Common myeloid progenitor, CD34-positive (primary cell): ENCODE measurements around the gene STARD7. TPM values are rescaled to one million over a fixed set of nuclear protein-coding genes. Genes with fewer than 3 reads are reported as not detected.
"Not testable (repeated sequence)": the region's sequence is repeated elsewhere in the genome, so short reads cannot be mapped to it uniquely, and the experiment has no call there.

Experiments
- CTCF ChIA-PET: fragments of 350-600 bp; sonication (Branson Sonifier 250); formaldehyde crosslinking; loops from one replicate; lab custom pipeline; 2021; ENCODE audit warnings: antibody characterized with exemption; lab: Charles Lee
- POLR2A ChIA-PET: fragments of 350-600 bp; sonication (Branson Sonifier 250); formaldehyde crosslinking; loops from one replicate; lab custom pipeline; 2021; ENCODE audit warnings: antibody characterized with exemption; lab: Charles Lee
- DNase-seq, 3 donors: peaks; one replicate each; pipeline versions ENCODE4 v3.0.0 to v3.0.0-alpha.2; 2013
- H3K27ac ChIP-seq, 2 experiments: 1 replicate in 1 of 2; 2 replicates in 1 of 2; pipeline ENCODE4 v1.7.0; 2013; ENCODE audit warnings: inconsistent platforms in 2 of 2, low read length in 2 of 2, mild to moderate bottlenecking in 2 of 2, low read depth in 1 of 2, moderate library complexity in 1 of 2; ENCODE audit not compliant: severe bottlenecking in 2 of 2, insufficient read depth in 1 of 2, poor library complexity in 1 of 2
- H3K27me3 ChIP-seq, 5 experiments: replicated peaks in 2 of 5; 1 replicate in 3 of 5; 2 replicates in 2 of 5; pipeline versions ENCODE4 v1.6.1 to v1.7.0; 2013; ENCODE audit warnings: low read length in 4 of 5, mild to moderate bottlenecking in 2 of 5, moderate library complexity in 2 of 5, inconsistent platforms in 1 of 5; ENCODE audit not compliant: insufficient read depth in 5 of 5, control insufficient read depth in 4 of 5
- H3K36me3 ChIP-seq, 4 experiments: 1 replicate in 2 of 4; 2 replicates in 2 of 4; pipeline versions ENCODE4 v1.6.1 to v1.7.0; 2013; ENCODE audit warnings: low read length in 3 of 4, control low read depth in 1 of 4, mild to moderate bottlenecking in 1 of 4; ENCODE audit not compliant: control insufficient read depth in 4 of 4, insufficient read depth in 4 of 4
- H3K4me1 ChIP-seq, 4 experiments: 1 replicate in 3 of 4; 2 replicates in 1 of 4; pipeline versions ENCODE4 v1.6.1 to v1.7.1; 2013; ENCODE audit warnings: low read length in 3 of 4, mild to moderate bottlenecking in 3 of 4, control low read depth in 1 of 4, inconsistent platforms in 1 of 4, moderate library complexity in 1 of 4; ENCODE audit not compliant: control insufficient read depth in 4 of 4, insufficient read depth in 4 of 4; ENCODE audit errors: control extremely low read depth in 1 of 4
- H3K4me3 ChIP-seq, 7 experiments: 1 replicate in 4 of 7; 2 replicates in 3 of 7; pipeline versions ENCODE4 v1.5.1 to v1.7.0; 2013; ENCODE audit warnings: mild to moderate bottlenecking in 7 of 7, low read length in 6 of 7, moderate library complexity in 6 of 7, inconsistent platforms in 2 of 7, low read depth in 2 of 7, control low read depth in 1 of 7; ENCODE audit not compliant: insufficient read depth in 4 of 7, control insufficient read depth in 1 of 7; ENCODE audit errors: extremely low read depth in 1 of 7
- H3K9me3 ChIP-seq, 5 experiments: 1 replicate in 4 of 5; 2 replicates in 1 of 5; pipeline versions ENCODE4 v1.6.1 to v1.7.1; 2013; ENCODE audit warnings: low read length in 4 of 5, mild to moderate bottlenecking in 2 of 5, inconsistent platforms in 1 of 5, low read depth in 1 of 5, moderate library complexity in 1 of 5; ENCODE audit not compliant: control insufficient read depth in 4 of 5, insufficient read depth in 2 of 5; ENCODE audit errors: control extremely low read depth in 1 of 5
- WGBS: methylation state at CpG from one replicate; pipeline ENCODE4 v1.1.5; 2013; ENCODE audit not compliant: insufficient coverage; 5-methylcytosine and 5-hydroxymethylcytosine counted together
- polyA plus RNA-seq: library from polyadenylated mRNA; unstranded; fragments of 120-200 nt; gene quantifications from one replicate; pipeline ENCODE4 v1.2.1, GENCODE V29; 2013

STARD7 gene, protein sequence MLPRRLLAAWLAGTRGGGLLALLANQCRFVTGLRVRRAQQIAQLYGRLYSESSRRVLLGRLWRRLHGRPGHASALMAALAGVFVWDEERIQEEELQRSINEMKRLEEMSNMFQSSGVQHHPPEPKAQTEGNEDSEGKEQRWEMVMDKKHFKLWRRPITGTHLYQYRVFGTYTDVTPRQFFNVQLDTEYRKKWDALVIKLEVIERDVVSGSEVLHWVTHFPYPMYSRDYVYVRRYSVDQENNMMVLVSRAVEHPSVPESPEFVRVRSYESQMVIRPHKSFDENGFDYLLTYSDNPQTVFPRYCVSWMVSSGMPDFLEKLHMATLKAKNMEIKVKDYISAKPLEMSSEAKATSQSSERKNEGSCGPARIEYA
- 62.3 TPM for polyA plus RNA-seq

- CTCF ChIA-PET: interaction anchor here (0.7 to 1.4 kb wide), 10 partner anchors 8 to 59 kb away, joined by 3 to 5 read pairs (median 4); no protein-coding TSS in a partner anchor
- peaks cover 0 to 10% (median 1%) of the 10 kb centered on the region in 4 experiments for H3K36me3 ChIP-seq
- no peaks in the 10 kb centered on the region for H3K27me3 ChIP-seq
- peak within 1 kb of the TSS; percentile 79 to 99 (median 92) for H3K4me3 ChIP-seq
- peaks cover 23 to 50% (median 39%) of the 10 kb centered on the region in 4 experiments for H3K4me1 ChIP-seq
- peak; percentile 97 to 98 (median 98) for DNase-seq
- POLR2A ChIA-PET: interaction anchor here (0.6 to 1.9 kb wide), 5 partner anchors 34 to 207 kb away, joined by 3 to 9 read pairs (median 3); no protein-coding TSS in a partner anchor
- H3K9me3 ChIP-seq: no peaks in the 10 kb centered on the region
- peak within 1 kb of the TSS; percentile 54 to 84 for H3K27ac ChIP-seq
- WGBS: 0% methylated on average over 94 of the region's 100 CpGs
Measured at GRCh38 chr2:96208143-96209010, at the start of gene STARD7. Gene STARD7, minus strand, starts transcription at chr2:96208827. Its CDS starts 393 bp downstream, at chr2:96208434.

GRCh38 chr2:96257744-96258143 is 49.1 kb upstream of the STARD7 start:
- CTCF ChIA-PET: interaction anchor here (2.0 kb wide), 1 partner anchor 83 kb away, joined by 5 read pairs; no protein-coding TSS in a partner anchor
- not testable (repeated sequence) for H3K9me3 ChIP-seq, H3K27me3 ChIP-seq
- POLR2A ChIA-PET: interaction anchor here (1.4 to 1.8 kb wide), 2 partner anchors 16 to 49 kb away, joined by 3 to 9 read pairs; partner anchors contain the start of gene STARD7
- Histone ChIP-seq H3K4me1 (peaks cover 23 to 80% (median 73%) of the 10 kb centered on the region in 4 experiments), H3K4me3 (peak overlapping the region in 2 of 7 experiments; percentile 14 to 36), H3K27ac (peak overlapping the region in 1 of 2 experiments; percentile 67), H3K36me3 (peaks cover 5 to 56% (median 21%) of the 10 kb centered on the region in 4 experiments)
- DNase-seq: peak in 2 of 3 donors; percentile 29 to 40
- WGBS: 80% methylated on average over 2 of the region's 3 CpGs

DNA sequence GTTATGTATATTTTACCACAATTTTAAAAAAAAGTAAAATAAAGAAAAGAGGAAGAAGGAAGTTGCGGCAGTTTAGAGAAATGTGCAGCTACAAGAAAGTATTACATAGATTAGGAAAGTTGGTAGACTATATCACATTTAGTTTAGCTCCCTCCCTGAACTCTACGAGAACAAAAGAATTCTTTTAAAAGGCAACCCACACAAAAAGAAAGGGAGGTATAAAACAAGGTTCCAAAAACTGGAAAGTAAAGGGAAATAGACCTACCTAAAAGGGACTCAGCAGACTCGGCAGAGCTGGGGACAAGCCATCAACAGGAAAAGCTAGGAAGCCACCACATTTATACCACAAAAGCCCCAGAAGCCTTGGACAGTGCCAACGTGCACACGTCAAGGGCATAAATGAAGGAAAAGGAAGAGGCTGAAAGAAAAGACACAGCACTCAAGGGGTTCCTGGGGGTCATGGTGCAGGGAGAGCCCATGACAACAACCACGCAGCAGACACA is 48.0 kb upstream of the STARD7 start:
- peaks cover 9 to 62% (median 25%) of the 10 kb centered on the region in 4 experiments for H3K36me3 ChIP-seq
- H3K27me3 ChIP-seq: no peaks in the 10 kb centered on the region
- H3K4me3 ChIP-seq: peak overlapping the region in 6 of 7 experiments; percentile 20 to 70 (median 54)
- H3K4me1 ChIP-seq: peaks cover 23 to 81% (median 74%) of the 10 kb centered on the region in 4 experiments
- H3K27ac ChIP-seq: peak overlapping the region; percentile 56 to 65
- ChIA-PET POLR2A (interaction anchor here (0.7 to 1.8 kb wide), 4 partner anchors 15 to 111 kb away, joined by 3 to 10 read pairs (median 6); partner anchors contain the start of genes DUSP2 and STARD7), CTCF (interaction anchor here (1.1 to 5.9 kb wide), 7 partner anchors 9 to 82 kb away, joined by 3 to 59 read pairs (median 5); partner anchors contain the start of genes CIAO1 and TMEM127)
- WGBS: 0% methylated on average over 2 of the region's 6 CpGs
- peak in 2 of 3 donors; percentile 79 to 82 for DNase-seq
- no peaks in the 10 kb centered on the region for H3K9me3 ChIP-seq

DNA sequence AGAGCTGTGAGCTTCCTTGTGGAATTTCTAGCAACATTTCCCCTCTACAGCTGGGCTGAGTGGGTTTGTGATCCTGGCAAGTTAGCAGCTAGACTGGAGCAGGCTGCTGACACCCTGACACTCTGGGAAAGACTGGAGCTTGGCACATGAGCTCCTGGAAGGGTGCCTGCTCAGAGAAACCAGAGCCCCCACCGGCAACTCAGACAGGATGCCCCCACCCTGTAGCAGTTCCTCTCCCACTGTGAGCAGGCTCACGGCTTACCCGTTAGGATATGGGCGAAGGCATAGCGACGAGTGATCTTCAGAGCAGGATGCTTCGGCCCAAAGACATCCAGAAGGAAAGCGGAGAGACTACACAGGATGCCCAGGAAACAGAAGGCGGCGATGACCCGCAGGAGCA is 45.9 kb upstream of the STARD7 start:
- peaks cover 19 to 72% (median 58%) of the 10 kb centered on the region in 4 experiments for H3K4me1 ChIP-seq
- CTCF ChIA-PET: interaction anchor here (0.7 to 5.9 kb wide), 13 partner anchors 11 to 117 kb away, joined by 3 to 59 read pairs (median 4); partner anchors contain the start of genes CIAO1, STARD7 and TMEM127
- H3K27me3 ChIP-seq: no peaks in the 10 kb centered on the region
- peak overlapping the region in 1 of 2 experiments; percentile 60 for H3K27ac ChIP-seq
- H3K36me3 ChIP-seq: peaks cover 6 to 66% (median 29%) of the 10 kb centered on the region in 4 experiments
- H3K9me3 ChIP-seq: no peaks in the 10 kb centered on the region
- peak overlapping the region in 3 of 7 experiments; percentile 19 to 36 (median 22) for H3K4me3 ChIP-seq
- WGBS: 6% methylated on average over 11 of the region's 11 CpGs
- POLR2A ChIA-PET: interaction anchor here (0.8 to 1.0 kb wide), 3 partner anchors 11 to 41 kb away, joined by 3 read pairs; no protein-coding TSS in a partner anchor
- DNase-seq: peak in 2 of 3 donors; percentile 50 to 53

DNA sequence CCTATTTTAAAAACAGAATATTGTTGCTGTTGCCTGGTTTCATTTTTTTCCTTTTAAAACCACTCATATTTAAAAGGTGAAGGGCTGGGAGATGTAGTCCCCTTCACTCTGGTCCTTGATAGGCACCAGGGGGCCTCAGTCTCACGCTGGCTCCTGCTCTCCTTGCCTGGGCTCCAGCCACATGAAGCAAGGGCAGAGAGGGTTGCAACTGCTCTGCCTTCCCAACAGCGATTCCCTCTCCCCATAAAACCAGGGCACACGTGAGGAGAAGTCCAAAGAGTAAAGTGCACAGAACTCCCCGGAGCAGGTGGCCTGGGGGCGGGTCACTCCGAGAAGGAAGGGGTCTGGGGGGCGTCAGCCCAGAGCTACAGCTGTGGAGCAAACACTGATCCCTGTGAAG is 44.4 kb upstream of the STARD7 start:
- DNase-seq: no peak
- 90% methylated on average over 7 of the region's 7 CpGs for WGBS
- Histone ChIP-seq H3K4me1 (peaks cover 12 to 56% (median 46%) of the 10 kb centered on the region in 4 experiments), H3K27ac (peak overlapping the region in 1 of 2 experiments; percentile 56), H3K9me3 (no peaks in the 10 kb centered on the region), H3K4me3 (no peak overlapping the region), H3K36me3 (peaks cover 6 to 55% (median 29%) of the 10 kb centered on the region in 4 experiments), H3K27me3 (no peaks in the 10 kb centered on the region)
- ChIA-PET CTCF (interaction anchor here (1.0 to 5.9 kb wide), 5 partner anchors 8 to 51 kb away, joined by 3 to 59 read pairs (median 9); partner anchors contain the start of genes CIAO1 and TMEM127), POLR2A (interaction anchor here (0.6 kb wide), 1 partner anchor 42 kb away, joined by 5 read pairs; no protein-coding TSS in a partner anchor)

GRCh38 chr2:96252526-96252925 is 43.9 kb upstream of the STARD7 start:
- no peak for DNase-seq
- ChIA-PET POLR2A (no interaction called here), CTCF (interaction anchor here (1.7 to 5.9 kb wide), 3 partner anchors 8 to 19 kb away, joined by 5 to 59 read pairs (median 12); partner anchors contain the start of genes CIAO1 and TMEM127)
- Histone ChIP-seq H3K9me3 (no peaks in the 10 kb centered on the region), H3K4me1 (peaks cover 10 to 52% (median 43%) of the 10 kb centered on the region in 4 experiments), H3K27me3 (no peaks in the 10 kb centered on the region), H3K27ac (no peak overlapping the region), H3K36me3 (peaks cover 6 to 54% (median 29%) of the 10 kb centered on the region in 4 experiments), H3K4me3 (no peak overlapping the region)
- 100% methylated on average over 5 of the region's 8 CpGs for WGBS
